K562 (cell line): ENCODE data around the gene C10orf95. TPM values are rescaled to one million over a fixed set of nuclear protein-coding genes. Genes with fewer than 3 reads are reported as not detected.

ENCODE experiments used
- CBX2 ChIP-seq: fragments of 200-600 bp; sonication (generic); IDR thresholded peaks from one replicate; pipeline ENCODE4 v1.6.1; 2012; ENCODE audit warnings: mild to moderate bottlenecking, low read length, inconsistent platforms; ENCODE audit not compliant: insufficient read depth, poor library complexity, severe bottlenecking
- CEBPB ChIP-seq: fragments of 450-650 bp; IDR thresholded peaks from 2 replicates; pipeline ENCODE4 v1.6.1; 2016; ENCODE audit warnings: missing genetic modification characterization, missing compliant biosample characterization
- CREB3 ChIP-seq: fragments of 450-650 bp; conservative IDR thresholded peaks from 2 replicates; pipeline ENCODE4 v1.6.1; 2016; ENCODE audit warnings: missing genetic modification characterization, low read depth, mild to moderate bottlenecking, missing compliant biosample characterization, moderate library complexity
- CREB5 ChIP-seq: fragments of 250-450 bp; sonication (Bioruptor Pico); IDR thresholded peaks from 2 replicates; pipeline ENCODE4 v1.5.0; 2020; ENCODE audit warnings: mild to moderate bottlenecking
- E4F1 ChIP-seq: fragments of 250-450 bp; sonication (Bioruptor Pico); IDR thresholded peaks from 2 replicates; pipeline ENCODE4 v1.5.0; 2021; ENCODE audit warnings: mild to moderate bottlenecking, borderline replicate concordance
- ETS1 ChIP-seq: conservative IDR thresholded peaks from 2 replicates; pipeline ENCODE4 v1.6.1; 2011; ENCODE audit warnings: low read depth, mild to moderate bottlenecking, low read length; ENCODE audit not compliant: control insufficient read depth
- GATA2 ChIP-seq: sonication (generic); formaldehyde crosslinking; IDR thresholded peaks from 2 replicates; pipeline ENCODE4 v1.4.0; 2020; ENCODE audit warnings: mild to moderate bottlenecking, missing genetic modification reagents
- GTF2A2 ChIP-seq: IDR thresholded peaks from 2 replicates; pipeline ENCODE4 v1.6.1; 2016; ENCODE audit warnings: mild to moderate bottlenecking, missing genetic modification characterization, missing compliant biosample characterization
- MAFG ChIP-seq: fragments of 450-650 bp; conservative IDR thresholded peaks from 2 replicates; pipeline ENCODE4 v1.6.1; 2016; ENCODE audit warnings: missing genetic modification characterization, missing compliant biosample characterization
- NCOA2 ChIP-seq, 2 experiments: fragments of 450-650 bp; IDR thresholded peaks; 2 replicates each; pipeline ENCODE4 v1.6.1; 2018; ENCODE audit warnings: mild to moderate bottlenecking in 2 of 2, moderate library complexity in 1 of 2; ENCODE audit not compliant: partially characterized antibody in 2 of 2
- NCOA4 ChIP-seq: fragments of 450-650 bp; IDR thresholded peaks from 2 replicates; pipeline ENCODE4 v1.6.1; 2018; ENCODE audit warnings: mild to moderate bottlenecking; ENCODE audit not compliant: partially characterized antibody
- RFX7 ChIP-seq: fragments of 250-450 bp; sonication (Bioruptor Pico); IDR thresholded peaks from 2 replicates; pipeline ENCODE4 v1.5.1; 2021; ENCODE audit warnings: mild to moderate bottlenecking
- SMARCC2 ChIP-seq: fragments of 450-650 bp; IDR thresholded peaks from 2 replicates; pipeline ENCODE4 v1.6.1; 2017; ENCODE audit warnings: antibody characterized with exemption, moderate library complexity, mild to moderate bottlenecking, low read depth
- ZNF175 ChIP-seq: fragments of 200-800 bp; sonication (Bioruptor generic); IDR thresholded peaks from 2 replicates; pipeline ENCODE4 v1.6.1; 2016; ENCODE audit warnings: low read depth, mild to moderate bottlenecking, missing genetic modification characterization, missing compliant biosample characterization
- ZNF277 ChIP-seq: fragments of 250-450 bp; sonication (Bioruptor Pico); IDR thresholded peaks from 2 replicates; pipeline ENCODE4 v1.8.0; 2022; ENCODE audit warnings: inconsistent platforms, mild to moderate bottlenecking, moderate library complexity, borderline replicate concordance
- ZNF282 ChIP-seq: sonication (generic); formaldehyde crosslinking; IDR thresholded peaks from 2 replicates; pipeline ENCODE4 v1.8.1; 2023; ENCODE audit warnings: missing genetic modification reagents
- ZNF639 ChIP-seq, 2 experiments: fragments of 200-800 bp in 1 of 2; sonication (Bioruptor generic) in 1 of 2; sonication (generic) in 1 of 2; formaldehyde crosslinking in 1 of 2; IDR thresholded peaks in 1 of 2; conservative IDR thresholded peaks in 1 of 2; 2 replicates each; pipeline versions ENCODE4 v1.5.0 to v1.6.1; 2016 to 2020; ENCODE audit warnings: missing compliant biosample characterization in 1 of 2, missing genetic modification characterization in 1 of 2, missing genetic modification reagents in 1 of 2
- polyA plus RNA-seq, 8 experiments: library from polyadenylated mRNA; depleted of rRNA in 4 of 8; stranded (reverse) in 5 of 8; unstranded in 3 of 8; fragments of >200 nt; fragmentation: Nextera tagmentation in 2 of 8; fragmentation: Illumina TruSeq in 1 of 8; extraction: Ambion mirVana in 2 of 8; extraction: Trizol in 1 of 8; gene quantifications; 2 replicates each; pipeline versions ENCODE4 v1.2.1 to v1.2.3, GENCODE V29; 2011 to 2014; ENCODE audit warnings: inconsistent platforms in 1 of 8, missing spikeins in 1 of 8
- total RNA-seq, 7 experiments: library from RNA; depleted of rRNA in 6 of 7; stranded (reverse); fragments of >200 nt in 6 of 7; fragmentation: Illumina TruSeq in 2 of 7; extraction: Trizol in 2 of 7; gene quantifications; 2 replicates each; pipeline versions ENCODE4 v1.2.1 to v1.2.3, GENCODE V29; 2011 to 2021; ENCODE audit warnings: low replicate concordance in 1 of 7

Gene C10orf95
- total and polyA plus RNA-seq, 9 of the 15 experiments (the other 6 are each of a cell fraction or from before 2014, with no cell fraction given): 0.03 to 0.41 (median 0.17) TPM; not detected in 1

- no peak for TF ChIP-seq ZNF277 (CRISPR knock-in tag)
- TF ChIP-seq RFX7: no peak
- no peak for TF ChIP-seq CBX2
- TF ChIP-seq GATA2: no peak
- TF ChIP-seq E4F1 (CRISPR knock-in tag): no peak
- TF ChIP-seq CREB5 (CRISPR knock-in tag): no peak
- no peak for TF ChIP-seq GTF2A2 (tag)
- TF ChIP-seq ETS1: 0 out of 2 replicates have a peak, but pooled peaks have one; percentile 13
- TF ChIP-seq CEBPB (tag): no peak
- TF ChIP-seq ZNF175: no peak
- no peak for TF ChIP-seq MAFG (tag)
- no peak for TF ChIP-seq NCOA4
- no peak for TF ChIP-seq SMARCC2
- TF ChIP-seq CREB3 (tag): no peak
- peak in 1 of 2 experiments; percentile 23; a peak in 1 of 4 replicates for TF ChIP-seq ZNF639 (CRISPR knock-in tag; conservative IDR thresholded peaks at IDR 0.05 in 1 of 2, IDR thresholded peaks at IDR 0.05 in 1 of 2)
- no peak for TF ChIP-seq NCOA2 (IDR thresholded peaks at IDR 0.05; ENCODE audit: partially characterized antibody in 2 of 2)
- no peak for TF ChIP-seq ZNF282 (CRISPR knock-in tag)
These were observed 29.4 kb downstream of the C10orf95 start (continued) for GRCh38 chr10:102421757-102422512.
